Esophagus (tissue), 2 donors: ENCODE data around the gene HIVEP2. TPM values are rescaled to one million over a fixed set of nuclear protein-coding genes. Genes with fewer than 3 reads are reported as not detected.

Experiments
- H3K27ac ChIP-seq, 2 donors: one replicate each; pipeline ENCODE4 v1.5.1; 2013; ENCODE audit warnings: low read depth in 2 of 2, mild to moderate bottlenecking in 2 of 2, inconsistent platforms in 1 of 2, low read length in 1 of 2, moderate library complexity in 1 of 2
- H3K27me3 ChIP-seq, 2 donors: one replicate each; pipeline ENCODE4 v1.6.1; 2013; ENCODE audit warnings: low read length in 2 of 2, control low read depth in 1 of 2, mild to moderate bottlenecking in 1 of 2; ENCODE audit not compliant: insufficient read depth in 2 of 2, control insufficient read depth in 1 of 2
- H3K36me3 ChIP-seq, 2 donors: one replicate each; pipeline ENCODE4 v1.6.1; 2013; ENCODE audit warnings: low read length in 1 of 2; ENCODE audit not compliant: control insufficient read depth in 2 of 2, insufficient read depth in 2 of 2
- H3K4me1 ChIP-seq, 2 donors: one replicate each; pipeline ENCODE4 v1.6.1; 2013; ENCODE audit warnings: low read length in 1 of 2; ENCODE audit not compliant: control insufficient read depth in 2 of 2, insufficient read depth in 2 of 2
- H3K4me3 ChIP-seq, 2 donors: one replicate each; pipeline ENCODE4 v1.5.1; 2013; ENCODE audit warnings: low read length in 2 of 2, mild to moderate bottlenecking in 2 of 2, low read depth in 1 of 2, moderate library complexity in 1 of 2
- H3K9me3 ChIP-seq, 2 donors: one replicate each; pipeline ENCODE4 v1.6.1; 2013; ENCODE audit warnings: mild to moderate bottlenecking in 2 of 2, low read depth in 1 of 2, low read length in 1 of 2, moderate library complexity in 1 of 2; ENCODE audit not compliant: control insufficient read depth in 2 of 2, insufficient read depth in 1 of 2
- WGBS, 2 donors: extraction: QIAGEN DNeasy Blood & Tissue Kit; methylation state at CpG; one replicate each; pipeline ENCODE4 v1.1.7; 2013; 5-methylcytosine and 5-hydroxymethylcytosine counted together
- polyA plus RNA-seq, 2 donors: library from polyadenylated mRNA; stranded (reverse); fragments of 200-250 nt; gene quantifications; one replicate each; pipeline ENCODE4 v1.2.3, GENCODE V29; 2013
- donor health status: healthy with polysubstance abuse.
- donor health status: Bipolar disorder and iron deficiency.

HIVEP2 gene
- polyA plus RNA-seq, 2 donors: 3.0 to 4.8 TPM

GRCh38 chr6:142764311-142764710 lies 180.7 kb downstream of the HIVEP2 start:
- Histone ChIP-seq H3K27me3 (no peaks in the 10 kb centered on the region), H3K4me1 (no peaks in the 10 kb centered on the region), H3K27ac (no peak overlapping the region), H3K4me3 (no peak overlapping the region), H3K9me3 (no peaks in the 10 kb centered on the region), H3K36me3 (peaks cover 5 to 6% of the 10 kb centered on the region in 2 donors)
- WGBS, 2 donors: 93 to 99% methylated on average over 1 of the region's 1 CpG

GRCh38 chr6:142763205-142763604 lies 181.8 kb downstream of the HIVEP2 start:
- no peak overlapping the region for H3K4me3 ChIP-seq
- peaks cover 6 to 10% of the 10 kb centered on the region in 2 donors for H3K36me3 ChIP-seq
- no peaks in the 10 kb centered on the region for H3K4me1 ChIP-seq
- H3K27me3 ChIP-seq: no peaks in the 10 kb centered on the region
- H3K27ac ChIP-seq: no peak overlapping the region
- no peaks in the 10 kb centered on the region for H3K9me3 ChIP-seq
- WGBS, 2 donors: 82 to 83% methylated on average over 4 of the region's 4 CpGs

GRCh38 chr6:142761756-142762155 lies 183.2 kb downstream of the HIVEP2 start:
- Histone ChIP-seq H3K9me3 (no peaks in the 10 kb centered on the region), H3K4me3 (no peak overlapping the region), H3K36me3 (peaks cover 10 to 11% of the 10 kb centered on the region in 2 donors), H3K27me3 (no peaks in the 10 kb centered on the region), H3K27ac (no peak overlapping the region), H3K4me1 (no peaks in the 10 kb centered on the region)
- 84 to 91% methylated on average over 1 of the region's 1 CpG for WGBS, 2 donors

- Histone ChIP-seq H3K36me3 (peaks cover 10 to 13% of the 10 kb centered on the region in 2 donors), H3K27ac (no peak overlapping the region)
- WGBS, 2 donors: 92% methylated on average over 7 of the region's 7 CpGs
These were observed 184.8 kb downstream of the HIVEP2 start for GRCh38 chr6:142760152-142760551.

GRCh38 chr6:142758629-142759025 lies 186.3 kb downstream of the HIVEP2 start:
- Histone ChIP-seq H3K27me3 (no peaks in the 10 kb centered on the region), H3K4me1 (no peaks in the 10 kb centered on the region), H3K36me3 (peaks cover 11 to 15% of the 10 kb centered on the region in 2 donors), H3K4me3 (no peak overlapping the region), H3K27ac (no peak overlapping the region), H3K9me3 (no peaks in the 10 kb centered on the region)
- 94% methylated on average over 4 of the region's 4 CpGs for WGBS, 2 donors

More at GRCh38 chr6:142760152-142760551, 184.8 kb downstream of the HIVEP2 start:
- no peaks in the 10 kb centered on the region for H3K9me3 ChIP-seq
- H3K4me3 ChIP-seq: no peak overlapping the region
- H3K27me3 ChIP-seq: no peaks in the 10 kb centered on the region
- no peaks in the 10 kb centered on the region for H3K4me1 ChIP-seq

GRCh38 chr6:142757852-142758628 lies 186.9 kb downstream of the HIVEP2 start:
- H3K27ac ChIP-seq: no peak overlapping the region
- H3K27me3 ChIP-seq: no peaks in the 10 kb centered on the region
- no peaks in the 10 kb centered on the region for H3K9me3 ChIP-seq
- WGBS, 2 donors: 88 to 95% methylated on average over 4 of the region's 4 CpGs
- H3K4me3 ChIP-seq: no peak overlapping the region
- H3K4me1 ChIP-seq: no peaks in the 10 kb centered on the region
- peaks cover 16 to 21% of the 10 kb centered on the region in 2 donors for H3K36me3 ChIP-seq

- H3K4me1 ChIP-seq: no peaks in the 10 kb centered on the region
- H3K9me3 ChIP-seq: no peaks in the 10 kb centered on the region
- 64 to 67% methylated on average over 2 of the region's 2 CpGs for WGBS, 2 donors
- no peak overlapping the region for H3K4me3 ChIP-seq
- H3K36me3 ChIP-seq: peaks cover 16 to 21% of the 10 kb centered on the region in 2 donors
- no peak overlapping the region for H3K27ac ChIP-seq
- H3K27me3 ChIP-seq: no peaks in the 10 kb centered on the region
These were observed 188.8 kb downstream of the HIVEP2 start for GRCh38 chr6:142756215-142756630.

- H3K36me3 ChIP-seq: peaks cover 6 to 15% of the 10 kb centered on the region in 2 donors
- no peaks in the 10 kb centered on the region for H3K27me3 ChIP-seq
- H3K9me3 ChIP-seq: no peaks in the 10 kb centered on the region
- WGBS, 2 donors: 96 to 97% methylated on average over 12 of the region's 12 CpGs
- H3K4me1 ChIP-seq: no peaks in the 10 kb centered on the region
- H3K4me3 ChIP-seq: no peak overlapping the region
- H3K27ac ChIP-seq: no peak overlapping the region
These were observed 191.8 kb downstream of the HIVEP2 start for GRCh38 chr6:142753196-142753595.

- H3K4me3 ChIP-seq: no peak overlapping the region
- WGBS, 2 donors: 97 to 99% methylated on average over 2 of the region's 2 CpGs
- no peaks in the 10 kb centered on the region for H3K4me1 ChIP-seq
- H3K27ac ChIP-seq: no peak overlapping the region
- H3K27me3 ChIP-seq: peaks cover 0 to 4% of the 10 kb centered on the region in 2 donors
- H3K9me3 ChIP-seq: no peaks in the 10 kb centered on the region
- H3K36me3 ChIP-seq: peaks cover 6 to 14% of the 10 kb centered on the region in 2 donors
These were observed 192.6 kb downstream of the HIVEP2 start for GRCh38 chr6:142752348-142752747.

- H3K4me1 ChIP-seq: no peaks in the 10 kb centered on the region
- H3K9me3 ChIP-seq: no peaks in the 10 kb centered on the region
- no peak overlapping the region for H3K4me3 ChIP-seq
- H3K36me3 ChIP-seq: peaks cover 6 to 11% of the 10 kb centered on the region in 2 donors
- peaks cover 0 to 4% of the 10 kb centered on the region in 2 donors for H3K27me3 ChIP-seq
- WGBS, 2 donors: 88 to 95% methylated on average over 3 of the region's 3 CpGs
- no peak overlapping the region for H3K27ac ChIP-seq
These were observed 193.5 kb downstream of the HIVEP2 start for GRCh38 chr6:142751452-142751851.
